ENCODE data around the gene LMF2.

Gene LMF2

GRCh38 chr22:50467773-50468440 lies 39.6 kb downstream of the LMF2 start:
- no peak for DNase-seq (ENCODE audit: low read depth in 1 of 2, low spot score in 1 of 2)

GRCh38 chr22:50467341-50467740 lies 40.2 kb downstream of the LMF2 start:
- DNase-seq (ENCODE audit: low read depth in 1 of 2, low spot score in 1 of 2), result no peak

GRCh38 chr22:50465066-50465930 lies 42.2 kb downstream of the LMF2 start:
- no peak for DNase-seq (ENCODE audit: low read depth in 1 of 2, low spot score in 1 of 2)

- DNase-seq (ENCODE audit: low read depth in 1 of 2, low spot score in 1 of 2), result no peak
Observed at GRCh38 chr22:50464451-50464850, 43.1 kb downstream of the LMF2 start.

GRCh38 chr22:50463188-50463900 lies 44.2 kb downstream of the LMF2 start:
- no peak for DNase-seq (ENCODE audit: low read depth in 1 of 2, low spot score in 1 of 2)

GRCh38 chr22:50461979-50462540 lies 45.4 kb downstream of the LMF2 start:
- DNase-seq (ENCODE audit: low read depth in 1 of 2, low spot score in 1 of 2), result no peak

- no peak for DNase-seq (ENCODE audit: low read depth in 1 of 2, low spot score in 1 of 2)
Observed at GRCh38 chr22:50461536-50461935, 46.0 kb downstream of the LMF2 start.

GRCh38 chr22:50460938-50461337 lies 46.6 kb downstream of the LMF2 start:
- DNase-seq (ENCODE audit: low read depth in 1 of 2, low spot score in 1 of 2), result no peak

- no peak for DNase-seq (ENCODE audit: low read depth in 1 of 2, low spot score in 1 of 2)
Observed at GRCh38 chr22:50459496-50460140, 47.9 kb downstream of the LMF2 start.

- DNase-seq (ENCODE audit: low read depth in 1 of 2, low spot score in 1 of 2), result no peak
Observed at GRCh38 chr22:50459016-50459415, 48.5 kb downstream of the LMF2 start.

GRCh38 chr22:50456466-50457234 lies 50.9 kb downstream of the LMF2 start:
- DNase-seq (ENCODE audit: low read depth in 1 of 2, low spot score in 1 of 2), result no peak

GRCh38 chr22:50456026-50456425 lies 51.5 kb downstream of the LMF2 start:
- no peak for DNase-seq (ENCODE audit: low read depth in 1 of 2, low spot score in 1 of 2)

GRCh38 chr22:50455201-50455600 lies 52.3 kb downstream of the LMF2 start:
- DNase-seq (ENCODE audit: low read depth in 1 of 2, low spot score in 1 of 2), result no peak

- DNase-seq (ENCODE audit: low read depth in 1 of 2, low spot score in 1 of 2), result no peak
Observed at GRCh38 chr22:50454556-50455075, 52.9 kb downstream of the LMF2 start.
